ENCODE data around the gene CACNG6. TPM values are rescaled to one million over a fixed set of nuclear protein-coding genes. Genes with fewer than 3 reads are reported as not detected.

CACNG6 gene, protein sequence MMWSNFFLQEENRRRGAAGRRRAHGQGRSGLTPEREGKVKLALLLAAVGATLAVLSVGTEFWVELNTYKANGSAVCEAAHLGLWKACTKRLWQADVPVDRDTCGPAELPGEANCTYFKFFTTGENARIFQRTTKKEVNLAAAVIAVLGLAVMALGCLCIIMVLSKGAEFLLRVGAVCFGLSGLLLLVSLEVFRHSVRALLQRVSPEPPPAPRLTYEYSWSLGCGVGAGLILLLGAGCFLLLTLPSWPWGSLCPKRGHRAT
- 7.7 to 12.8 TPM (median 12.1 TPM) in 5 replicates for total RNA-seq (2022; extraction: Qiagen RNA extraction; ENCODE audit: low read depth)

GRCh38 chr19:53991224-53992113 is at the start of gene CACNG6:
CACNG6 (plus strand) TSS chr19:53991637; CDS start chr19:53992878, 1,241 bp downstream.

GRCh38 chr19:53962887-53963431 is 28.5 kb upstream of the CACNG6 start, which contains the start of gene CACNG8:
CACNG8 (plus strand) TSS chr19:53962937.

Other genes starting within 250 kb of the CACNG6 start
- gene NLRP12, start 167.3 kb upstream of the CACNG6 start, total RNA-seq (2022; extraction: Qiagen RNA extraction; ENCODE audit: low read depth) = 0.04 TPM in 1 of 5 replicates, not detected in the others
- 191 to 352 TPM (median 290 TPM) in 5 replicates for gene MYADM, start 123.8 kb upstream of the CACNG6 start, total RNA-seq (2022; extraction: Qiagen RNA extraction; ENCODE audit: low read depth)
- 3.4 to 6.7 TPM (median 6.0 TPM) in 5 replicates for gene PRKCG, start 109.4 kb upstream of the CACNG6 start, total RNA-seq (2022; extraction: Qiagen RNA extraction; ENCODE audit: low read depth)
- gene CACNG7, start 82.4 kb upstream of the CACNG6 start, total RNA-seq (2022; extraction: Qiagen RNA extraction; ENCODE audit: low read depth) = 4.6 to 10.0 TPM (median 9.4 TPM) in 5 replicates
- gene CACNG8, start 28.7 kb upstream of the CACNG6 start, total RNA-seq (2022; extraction: Qiagen RNA extraction; ENCODE audit: low read depth) = 0.83 to 1.4 TPM (median 1.4 TPM) in 5 replicates
- 0.55 to 0.92 TPM (median 0.78 TPM) in 3 of 5 replicates, not detected in the others for gene VSTM1, start 72.3 kb downstream of the CACNG6 start, total RNA-seq (2022; extraction: Qiagen RNA extraction; ENCODE audit: low read depth)
- gene TARM1, start 89.7 kb downstream of the CACNG6 start, total RNA-seq (2022; extraction: Qiagen RNA extraction; ENCODE audit: low read depth) = not detected in 5 replicates
- 0.25 to 0.41 TPM (median 0.33 TPM) in 5 replicates for gene OSCAR, start 109.2 kb downstream of the CACNG6 start, total RNA-seq (2022; extraction: Qiagen RNA extraction; ENCODE audit: low read depth)
- 211 to 296 TPM (median 232 TPM) in 5 replicates for gene NDUFA3, start 111.2 kb downstream of the CACNG6 start, total RNA-seq (2022; extraction: Qiagen RNA extraction; ENCODE audit: low read depth)
- 19.8 to 27.0 TPM (median 21.7 TPM) in 5 replicates for gene TFPT, start 124.0 kb downstream of the CACNG6 start, total RNA-seq (2022; extraction: Qiagen RNA extraction; ENCODE audit: low read depth)
- gene PRPF31, start 124.1 kb downstream of the CACNG6 start, total RNA-seq (2022; extraction: Qiagen RNA extraction; ENCODE audit: low read depth) = 105 to 128 TPM (median 113 TPM) in 5 replicates
- gene CNOT3, start 146.1 kb downstream of the CACNG6 start, total RNA-seq (2022; extraction: Qiagen RNA extraction; ENCODE audit: low read depth) = 51.6 to 72.5 TPM (median 70.4 TPM) in 5 replicates
- 7.9 to 9.8 TPM (median 8.4 TPM) in 5 replicates for gene LENG1, start 168.1 kb downstream of the CACNG6 start, total RNA-seq (2022; extraction: Qiagen RNA extraction; ENCODE audit: low read depth)
- gene TMC4, start 181.5 kb downstream of the CACNG6 start, total RNA-seq (2022; extraction: Qiagen RNA extraction; ENCODE audit: low read depth) = 1.5 to 2.8 TPM (median 1.6 TPM) in 5 replicates
- 91.3 to 177 TPM (median 147 TPM) in 5 replicates for gene MBOAT7, start 197.9 kb downstream of the CACNG6 start, total RNA-seq (2022; extraction: Qiagen RNA extraction; ENCODE audit: low read depth)
- 69.8 to 130 TPM (median 119 TPM) in 5 replicates for gene TSEN34, start 199.7 kb downstream of the CACNG6 start, total RNA-seq (2022; extraction: Qiagen RNA extraction; ENCODE audit: low read depth)
- 1,924 to 2,379 TPM (median 2,180 TPM) in 5 replicates for gene RPS9, start 209.2 kb downstream of the CACNG6 start, total RNA-seq (2022; extraction: Qiagen RNA extraction; ENCODE audit: low read depth)
- 0.07 to 0.24 TPM (median 0.14 TPM) in 4 of 5 replicates, not detected in the other for gene LILRB3, start 231.4 kb downstream of the CACNG6 start, total RNA-seq (2022; extraction: Qiagen RNA extraction; ENCODE audit: low read depth)

All from A549 treated with ZK216348 at 1 μM for 4 hours (cell line).